Spinal cord (tissue), 10 donors: ENCODE measurements around the gene ATP1B1. TPM values are rescaled to one million over a fixed set of nuclear protein-coding genes. Genes with fewer than 3 reads are reported as not detected.

Experiments
- DNase-seq, 6 donors: peaks; one replicate each; pipeline versions ENCODE4 v3.0.0 to v3.0.0-alpha.2; 2013 to 2015; ENCODE audit warnings: low spot score in 6 of 6, low read depth in 4 of 6
- H3K27ac ChIP-seq: one replicate; pipeline ENCODE4 v1.5.1; 2013; ENCODE audit warnings: low read depth, low read length, control low read depth
- H3K27me3 ChIP-seq: one replicate; pipeline ENCODE4 v1.6.1; 2013; ENCODE audit warnings: low read length; ENCODE audit not compliant: control insufficient read depth, insufficient read depth
- H3K36me3 ChIP-seq: one replicate; pipeline ENCODE4 v1.6.1; 2013; ENCODE audit warnings: low read length; ENCODE audit not compliant: control insufficient read depth, insufficient read depth
- H3K4me1 ChIP-seq: one replicate; pipeline ENCODE4 v1.6.1; 2013; ENCODE audit warnings: low read length; ENCODE audit not compliant: control insufficient read depth, insufficient read depth
- H3K4me3 ChIP-seq: one replicate; pipeline ENCODE4 v1.5.1; 2013; ENCODE audit warnings: low read depth, low read length, control low read depth
- H3K9me3 ChIP-seq: one replicate; pipeline ENCODE4 v1.6.1; 2013; ENCODE audit warnings: low read length; ENCODE audit not compliant: control insufficient read depth, insufficient read depth
- WGBS: methylation state at CpG from one replicate; pipeline ENCODE4 v1.1.5; 2013; ENCODE audit warnings: missing lambda C conversion rate; ENCODE audit not compliant: insufficient coverage; 5-methylcytosine and 5-hydroxymethylcytosine counted together
- polyA plus RNA-seq, 2 donors: library from polyadenylated mRNA; unstranded; fragments of 120-200 nt; gene quantifications; one replicate each; pipeline ENCODE4 v1.2.1, GENCODE V29; 2013; ENCODE audit not compliant: insufficient read length in 2 of 2
- total RNA-seq, 2 donors: library from RNA; depleted of rRNA in 1 of 2; stranded (reverse); fragments of 120-200 nt in 1 of 2; fragments of >200 nt in 1 of 2; gene quantifications; one replicate each; pipeline versions ENCODE4 v1.2.3 to v1.2.4, GENCODE V29; 2013 to 2014
- donor health status: healthy.

The ATP1B1 gene
- total and polyA plus RNA-seq, 4 donors, result 90.1 to 459 (median 390) TPM

GRCh38 chr1:169110689-169111447, 4.4 kb downstream of the ATP1B1 start:
- 80% methylated on average over 2 of the region's 7 CpGs for WGBS
- peaks cover 24% of the 10 kb centered on the region for H3K4me1 ChIP-seq
- H3K27ac ChIP-seq, result no peak overlapping the region
- peak overlapping the region; percentile 82 for H3K4me3 ChIP-seq
- peak in 1 of 6 donors; percentile 26 for DNase-seq
- no peaks in the 10 kb centered on the region for H3K27me3 ChIP-seq
- no peaks in the 10 kb centered on the region for H3K9me3 ChIP-seq
- peaks cover 30% of the 10 kb centered on the region for H3K36me3 ChIP-seq

- H3K27me3 ChIP-seq, result no peaks in the 10 kb centered on the region
- H3K4me1 ChIP-seq, result peaks cover 30% of the 10 kb centered on the region
- peaks cover 36% of the 10 kb centered on the region for H3K36me3 ChIP-seq
- H3K27ac ChIP-seq, result no peak overlapping the region
- no peak overlapping the region for H3K4me3 ChIP-seq
- no peak for DNase-seq
- WGBS, result 80% methylated on average over 2 of the region's 6 CpGs
- H3K9me3 ChIP-seq, result no peaks in the 10 kb centered on the region
These were observed 5.0 kb downstream of the ATP1B1 start for GRCh38 chr1:169111472-169111871.

GRCh38 chr1:169112241-169112640, 5.8 kb downstream of the ATP1B1 start:
- 86% methylated on average over 5 of the region's 6 CpGs for WGBS
- no peak for DNase-seq
- Histone ChIP-seq H3K36me3 (peaks cover 43% of the 10 kb centered on the region), H3K9me3 (no peaks in the 10 kb centered on the region), H3K4me3 (no peak overlapping the region), H3K27me3 (no peaks in the 10 kb centered on the region), H3K27ac (no peak overlapping the region), H3K4me1 (peaks cover 32% of the 10 kb centered on the region)

GRCh38 chr1:169113613-169114119, 7.2 kb downstream of the ATP1B1 start:
- Histone ChIP-seq H3K27me3 (no peaks in the 10 kb centered on the region), H3K36me3 (peaks cover 43% of the 10 kb centered on the region), H3K27ac (no peak overlapping the region), H3K9me3 (no peaks in the 10 kb centered on the region), H3K4me1 (peaks cover 32% of the 10 kb centered on the region), H3K4me3 (no peak overlapping the region)
- 75% methylated on average over 4 of the region's 4 CpGs for WGBS
- DNase-seq, result no peak

- WGBS, result 43% methylated on average over 12 of the region's 14 CpGs
- Histone ChIP-seq H3K36me3 (peaks cover 46% of the 10 kb centered on the region), H3K9me3 (no peaks in the 10 kb centered on the region), H3K4me3 (no peak overlapping the region), H3K27ac (no peak overlapping the region), H3K4me1 (peaks cover 24% of the 10 kb centered on the region), H3K27me3 (no peaks in the 10 kb centered on the region)
- peak in 2 of 6 donors; percentile 43 for DNase-seq
These were observed 9.5 kb downstream of the ATP1B1 start for GRCh38 chr1:169115891-169116585.

- no CpG with 5 or more reads among the region's 2 CpGs for WGBS
- Histone ChIP-seq H3K27ac (no peak overlapping the region), H3K9me3 (no peaks in the 10 kb centered on the region), H3K4me3 (no peak overlapping the region), H3K4me1 (peaks cover 18% of the 10 kb centered on the region), H3K27me3 (no peaks in the 10 kb centered on the region), H3K36me3 (peaks cover 47% of the 10 kb centered on the region)
- DNase-seq, result no peak
These were observed 10.5 kb downstream of the ATP1B1 start for GRCh38 chr1:169117014-169117413.

- peaks cover 14% of the 10 kb centered on the region for H3K4me1 ChIP-seq
These were observed 11.1 kb downstream of the ATP1B1 start for GRCh38 chr1:169117599-169117998.

GRCh38 chr1:169118227-169118626, 11.7 kb downstream of the ATP1B1 start:
- H3K4me3 ChIP-seq, result no peak overlapping the region
- no peak for DNase-seq
- peaks cover 14% of the 10 kb centered on the region for H3K4me1 ChIP-seq
- no peak overlapping the region for H3K27ac ChIP-seq
- peaks cover 42% of the 10 kb centered on the region for H3K36me3 ChIP-seq
- no peaks in the 10 kb centered on the region for H3K9me3 ChIP-seq
- no peaks in the 10 kb centered on the region for H3K27me3 ChIP-seq
- WGBS, result 45% methylated on average over 3 of the region's 4 CpGs

More at GRCh38 chr1:169117599-169117998, 11.1 kb downstream of the ATP1B1 start:
- H3K27me3 ChIP-seq, result no peaks in the 10 kb centered on the region
- WGBS, result no CpG with 5 or more reads among the region's 1 CpG
- H3K4me3 ChIP-seq, result no peak overlapping the region
- H3K9me3 ChIP-seq, result no peaks in the 10 kb centered on the region
- no peak for DNase-seq
- H3K36me3 ChIP-seq, result peaks cover 44% of the 10 kb centered on the region
- H3K27ac ChIP-seq, result no peak overlapping the region

GRCh38 chr1:169119405-169119804, 12.9 kb downstream of the ATP1B1 start:
- Histone ChIP-seq H3K4me3 (no peak overlapping the region), H3K27me3 (no peaks in the 10 kb centered on the region), H3K36me3 (peaks cover 33% of the 10 kb centered on the region), H3K27ac (no peak overlapping the region), H3K9me3 (no peaks in the 10 kb centered on the region), H3K4me1 (peaks cover 14% of the 10 kb centered on the region)
- no peak for DNase-seq
- 93% methylated on average over 1 of the region's 5 CpGs for WGBS
